CMK (cell line): ENCODE data around the gene NPAS2.

Experiments used
- DNase-seq: peaks from one replicate; pipeline ENCODE4 v3.0.0-alpha.2; 2010; ENCODE audit warnings: low read depth

The NPAS2 gene

DNA sequence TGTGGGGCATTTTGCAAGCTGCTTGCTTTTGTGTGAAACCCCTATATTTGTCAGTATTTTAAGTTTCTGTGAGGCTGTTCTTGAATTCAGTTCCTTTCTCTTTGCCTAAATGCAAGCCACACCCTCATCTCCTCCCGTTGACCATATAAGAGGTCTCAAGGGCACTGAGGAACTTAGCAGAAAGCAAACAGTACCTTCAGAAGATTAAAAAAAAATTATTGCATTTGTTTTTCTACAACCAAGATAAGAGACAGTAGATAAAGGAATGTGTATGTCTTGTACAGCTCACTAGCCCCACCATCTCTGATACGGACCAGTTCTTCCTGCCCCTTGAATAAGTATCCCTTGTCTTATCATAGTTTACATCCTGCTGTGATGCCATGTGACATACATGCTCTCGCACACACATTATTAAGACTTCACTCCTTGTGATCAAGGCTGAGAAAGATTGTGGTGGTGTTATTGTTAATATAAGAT is 64.2 kb downstream of the NPAS2 start:
- DNase-seq = peak; percentile 3

- no peak for DNase-seq
Measured at GRCh38 chr2:100886085-100886484, 66.1 kb downstream of the NPAS2 start.

DNA sequence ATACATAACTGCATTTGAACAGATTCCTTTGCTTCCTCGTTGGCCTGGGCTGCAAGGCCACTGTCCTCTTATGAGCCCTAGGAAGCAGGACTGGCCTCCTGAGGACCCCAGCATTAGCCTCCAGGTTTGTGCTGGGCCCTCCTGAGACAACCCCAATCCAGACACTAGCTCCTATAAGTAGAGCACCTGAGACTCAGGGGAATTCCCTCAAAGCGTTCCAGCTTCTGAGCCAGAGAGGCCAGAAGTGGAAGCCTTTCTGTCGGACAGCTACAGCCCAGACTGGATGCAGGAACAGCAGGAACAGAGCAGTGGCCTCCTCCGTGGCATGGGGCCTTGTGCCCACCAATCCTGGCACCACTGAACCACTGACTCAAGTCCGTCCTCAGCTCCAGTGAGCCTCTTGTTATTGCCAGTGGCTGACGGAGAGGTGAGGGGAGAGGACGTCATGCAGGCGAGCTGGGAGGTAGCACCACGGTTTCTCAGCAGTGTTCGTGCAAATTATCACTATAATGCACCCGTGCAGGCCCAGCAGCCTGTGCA is 67.2 kb downstream of the NPAS2 start:
- no peak for DNase-seq

- no peak for DNase-seq
Measured at GRCh38 chr2:100887713-100888495, 68.0 kb downstream of the NPAS2 start.

GRCh38 chr2:100888601-100889000 is 68.7 kb downstream of the NPAS2 start:
- DNase-seq = no peak

DNA sequence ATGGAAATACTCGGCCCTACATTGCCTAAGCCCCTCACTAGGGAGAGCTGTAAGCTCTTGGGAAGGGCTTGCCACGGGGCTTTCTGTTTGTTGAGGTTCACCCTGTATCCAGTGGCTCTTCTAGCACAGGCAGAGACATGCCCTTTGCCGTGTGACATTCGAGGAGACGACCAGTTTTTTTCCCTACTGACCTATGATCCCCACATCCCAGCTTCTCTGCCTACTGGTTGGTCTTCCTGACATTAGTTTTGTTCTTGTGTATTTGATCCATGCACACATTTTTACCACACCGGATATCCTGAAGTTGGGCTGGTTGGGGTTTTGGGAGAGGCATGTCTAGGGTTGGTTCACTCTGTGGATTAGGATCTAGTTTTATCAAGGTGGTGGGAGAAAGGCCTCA is 69.3 kb downstream of the NPAS2 start:
- DNase-seq = no peak

GRCh38 chr2:100891906-100892642 is 72.1 kb downstream of the NPAS2 start:
- no peak for DNase-seq

DNA sequence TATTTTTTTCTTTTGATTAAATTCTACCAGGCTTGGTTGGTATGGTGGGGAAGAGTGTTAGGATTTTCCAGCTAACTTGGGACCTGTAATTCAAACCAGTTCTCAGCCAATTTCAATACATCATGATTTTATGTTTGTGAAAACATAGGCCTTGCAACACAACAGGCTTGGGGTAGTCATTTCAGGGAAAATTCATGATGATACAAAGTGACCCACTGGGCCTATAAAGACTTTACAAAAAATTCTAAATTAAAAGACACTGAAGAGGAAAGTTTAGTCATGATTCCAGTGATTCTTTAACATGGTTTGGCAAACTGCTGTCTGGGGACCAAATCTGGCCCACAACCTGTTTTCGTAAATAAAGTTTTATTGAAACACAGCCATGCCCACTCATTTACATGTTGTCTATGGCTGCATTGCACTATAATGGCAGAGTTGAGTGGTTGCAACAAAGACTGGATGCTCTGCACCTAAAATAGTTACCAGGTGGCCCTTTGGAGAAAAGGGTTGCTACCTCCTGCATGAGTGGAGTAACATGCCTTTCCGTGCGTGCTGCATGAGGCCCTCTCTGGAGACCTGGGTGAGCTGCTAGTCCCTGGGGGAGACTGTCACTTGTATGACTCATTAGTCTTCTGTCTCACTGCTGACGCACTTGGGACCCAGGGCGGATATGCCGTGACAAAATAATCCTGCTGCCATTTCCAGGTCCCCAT is 73.6 kb downstream of the NPAS2 start:
- no peak for DNase-seq

DNA sequence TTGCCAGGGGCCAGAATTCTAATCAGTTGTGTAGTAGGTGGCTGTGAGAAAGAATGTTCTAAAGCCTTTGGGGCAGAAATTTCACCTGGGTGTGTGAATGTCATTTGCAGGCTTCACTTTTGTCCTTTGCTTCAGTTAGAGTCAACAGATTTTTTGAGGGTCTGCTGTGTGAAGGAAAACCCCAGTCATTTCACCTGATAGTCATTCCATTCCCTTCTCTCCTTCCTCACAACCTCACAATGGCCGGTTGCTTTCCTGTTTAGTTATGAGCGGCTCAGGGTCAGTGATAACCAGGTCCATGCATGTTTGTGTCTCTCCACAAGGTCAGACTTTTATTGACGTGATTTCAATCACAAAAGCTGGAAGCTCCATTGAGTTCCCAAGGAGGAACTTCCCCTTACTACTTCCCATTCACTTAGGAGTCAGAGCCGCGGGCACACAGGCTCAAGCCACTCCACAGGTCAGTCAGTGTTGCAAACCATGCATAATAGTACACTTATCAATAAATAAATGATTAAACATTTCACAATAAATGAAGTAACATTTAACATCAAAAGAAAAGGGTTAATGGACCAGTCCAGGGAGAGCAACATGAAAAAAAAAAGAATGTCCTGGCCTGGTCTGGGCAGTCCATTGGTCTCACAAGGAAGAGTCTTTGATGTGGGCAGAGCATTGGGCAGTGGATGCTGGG is 74.3 kb downstream of the NPAS2 start:
- DNase-seq = no peak

DNA sequence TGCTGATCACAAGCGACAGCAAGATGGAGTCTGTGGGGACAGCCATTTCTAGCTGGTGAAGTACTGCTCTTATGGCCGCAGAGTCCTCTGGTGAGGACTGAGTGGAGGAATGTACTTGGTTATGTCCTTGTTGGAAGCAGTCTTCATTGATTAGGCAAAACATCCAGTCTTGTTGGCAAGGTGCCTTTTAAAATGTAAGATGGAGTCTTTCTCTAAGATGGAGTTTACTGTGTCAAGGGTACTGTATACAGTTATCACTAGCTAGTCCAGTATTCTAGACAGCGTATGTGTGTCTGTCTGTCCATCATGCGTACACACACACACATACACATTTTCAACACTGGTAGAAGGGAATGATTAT is 74.8 kb downstream of the NPAS2 start:
- no peak for DNase-seq

- DNase-seq = no peak
Measured at GRCh38 chr2:100895402-100895801, 75.5 kb downstream of the NPAS2 start.

- no peak for DNase-seq
Measured at GRCh38 chr2:100895934-100896685, 76.2 kb downstream of the NPAS2 start.

DNA sequence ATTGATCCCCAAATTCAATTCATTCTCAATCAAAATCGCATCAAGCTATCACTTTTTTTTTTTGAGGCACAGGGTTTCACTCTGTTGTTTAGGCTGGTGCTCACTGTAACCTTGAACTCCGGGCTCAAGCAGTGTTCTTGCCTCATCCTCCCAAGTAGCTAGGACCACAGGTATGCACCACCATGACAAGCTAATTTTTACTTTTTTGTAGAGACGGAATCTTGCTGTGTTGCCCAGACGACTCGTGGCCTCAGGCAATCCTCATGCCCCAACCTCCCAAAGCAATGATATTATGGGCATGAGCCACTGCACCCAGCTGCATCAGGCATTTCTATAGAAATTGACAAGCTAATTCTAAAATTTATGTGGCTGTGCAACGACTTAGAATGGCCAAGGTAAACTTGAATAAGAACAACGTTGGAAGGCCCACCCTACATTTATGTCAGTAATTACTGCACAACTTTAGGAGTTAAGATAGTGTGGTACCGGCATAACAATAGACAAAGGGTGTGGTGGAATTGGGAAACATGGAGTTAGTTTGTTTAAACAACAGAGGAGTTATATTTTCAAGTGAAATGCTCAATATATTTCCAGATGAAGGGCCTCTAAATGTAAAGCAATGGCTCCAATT is 78.2 kb downstream of the NPAS2 start:
- DNase-seq = no peak

DNA sequence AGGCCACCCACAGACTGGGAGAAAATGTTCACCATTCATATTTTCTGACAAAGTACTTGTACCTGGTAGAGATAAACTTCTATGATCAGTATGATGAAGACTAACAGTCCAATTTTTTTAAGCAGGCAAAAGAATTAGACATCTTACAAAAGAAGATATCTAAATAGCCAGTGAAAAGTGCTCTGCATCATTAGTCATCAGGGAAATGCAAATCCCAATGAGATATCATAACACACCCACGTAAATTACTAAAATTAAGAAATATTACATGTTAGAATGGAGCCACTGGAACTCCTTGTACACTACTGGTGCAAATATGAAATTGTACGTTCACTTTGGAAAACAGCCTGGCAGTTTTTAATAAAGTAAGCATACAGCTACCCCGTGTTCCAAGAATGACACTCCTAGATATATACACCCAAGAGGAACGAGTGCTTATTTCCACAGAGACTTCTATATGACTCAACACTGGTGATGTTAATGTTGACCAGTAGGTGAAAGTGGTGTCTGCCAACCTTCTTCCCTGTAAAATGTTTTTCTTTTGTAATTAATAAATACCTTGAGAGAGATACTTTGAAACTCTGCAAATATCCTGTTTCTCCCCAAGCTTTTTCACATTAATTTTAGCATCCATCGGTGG is 80.3 kb downstream of the NPAS2 start:
- DNase-seq = no peak

- no peak for DNase-seq
Measured at GRCh38 chr2:100902817-100903405, 83.0 kb downstream of the NPAS2 start.

DNA sequence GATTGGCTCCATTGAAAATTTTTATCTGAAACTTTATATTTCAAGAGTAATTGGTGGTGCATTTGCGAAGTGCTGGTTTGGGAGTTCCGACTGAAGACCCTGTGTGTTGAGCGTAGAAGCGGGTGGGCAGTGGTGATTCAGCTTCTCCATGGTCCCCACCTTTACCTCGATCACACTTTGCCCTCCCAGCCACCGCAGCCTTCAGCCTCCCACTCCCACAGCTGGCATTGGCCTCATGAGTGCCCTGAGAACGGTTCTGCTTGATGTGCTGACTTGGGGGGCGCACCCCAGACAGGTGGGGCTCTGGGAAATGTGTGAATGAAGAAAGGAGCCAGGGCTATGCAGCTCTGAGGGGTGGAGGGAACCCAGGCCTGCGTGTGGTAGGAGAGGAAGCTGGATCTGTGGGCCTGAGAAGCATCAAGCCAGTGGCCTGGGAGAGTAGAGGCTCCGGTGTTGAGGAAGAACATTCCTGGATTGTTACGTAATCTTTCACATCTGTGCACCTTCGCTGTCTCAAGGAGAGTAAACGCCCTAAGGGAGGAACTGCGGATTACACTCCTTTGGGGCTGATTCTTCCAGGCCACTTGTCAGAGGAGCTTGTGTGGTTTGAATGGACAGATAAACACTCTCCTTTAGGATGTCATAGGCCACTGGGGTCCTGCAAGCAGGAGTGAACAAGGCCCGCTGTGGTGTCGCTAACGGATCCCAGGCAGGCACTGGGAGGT is 83.8 kb downstream of the NPAS2 start:
- DNase-seq = no peak

DNA sequence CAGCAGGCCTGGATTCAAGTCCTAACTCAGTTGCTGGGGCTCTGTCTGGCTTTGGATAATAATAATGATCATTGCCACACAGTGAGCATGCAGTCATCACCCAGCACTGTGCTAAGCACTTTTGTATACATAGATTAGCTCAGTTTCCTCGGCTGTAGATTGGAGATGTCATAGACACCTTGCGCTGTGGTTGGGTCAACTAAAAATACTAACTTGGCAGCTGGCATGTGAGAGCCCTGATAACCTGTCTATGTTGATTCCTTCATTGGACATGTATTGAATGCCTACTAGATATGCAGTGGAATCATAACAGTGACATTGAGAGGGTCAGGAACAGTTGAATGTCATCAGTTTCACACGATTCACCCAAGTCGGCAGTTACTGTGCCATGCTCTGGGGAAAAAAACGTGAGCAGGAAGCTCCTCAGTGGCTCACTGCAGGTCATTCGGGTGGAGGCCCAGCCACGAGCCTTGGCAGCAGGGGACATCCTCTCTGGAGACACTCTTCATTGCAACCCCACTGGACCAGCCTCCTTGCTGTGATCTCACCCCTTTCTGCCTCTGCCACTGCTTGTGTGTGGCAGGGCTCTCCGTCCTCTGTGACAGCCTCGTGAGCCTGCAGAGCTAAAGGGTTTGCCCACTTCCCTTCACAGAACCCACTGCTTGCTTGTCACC is 85.3 kb downstream of the NPAS2 start:
- no peak for DNase-seq

GRCh38 chr2:100906131-100906530 is 86.2 kb downstream of the NPAS2 start:
- no peak for DNase-seq

GRCh38 chr2:100906679-100907078 is 86.7 kb downstream of the NPAS2 start:
- DNase-seq = no peak
